PFSK-1 (cell line): ENCODE results near the gene F5.

Source experiments
- POLR2AphosphoS5 ChIP-seq: IDR thresholded peaks from 2 replicates; pipeline ENCODE4 v1.6.1; 2012; ENCODE audit warnings: low read depth, mild to moderate bottlenecking, control low read depth, low read length, moderate library complexity
- REST ChIP-seq, 2 experiments: IDR thresholded peaks; 2 replicates each; pipeline versions ENCODE4 v1.6.1 to v1.8.0; 2011 to 2012; ENCODE audit warnings: low read depth in 2 of 2, low read length in 2 of 2, control low read depth in 1 of 2, inconsistent platforms in 1 of 2, mild to moderate bottlenecking in 1 of 2, moderate library complexity in 1 of 2; ENCODE audit not compliant: insufficient read depth in 1 of 2

GRCh38 chr1:169488157-169488556 is 98.1 kb downstream of the F5 start:
- TF ChIP-seq REST (IDR thresholded peaks at IDR 0.05; ENCODE audit: insufficient read depth in 1 of 2, low read depth in 2 of 2, low read length in 2 of 2) (no peak), POLR2AphosphoS5 (no peak)
